HepG2 (cell line): Measurements from ENCODE around the gene AZU1. TPM values are rescaled to one million over a fixed set of nuclear protein-coding genes. Genes with fewer than 3 reads are reported as not detected.
A peak's percentile ranks its signal among the peaks of the same experiment; 100 is the strongest.

Source experiments
- AGO1 ChIP-seq: fragments of 200-400 bp; formaldehyde crosslinking; IDR thresholded peaks from 2 replicates; pipeline ENCODE4 v1.6.1; 2017; ENCODE audit warnings: mild to moderate bottlenecking, low read depth, low read length, moderate library complexity; ENCODE audit not compliant: poor library complexity, severe bottlenecking
- DRAP1 ChIP-seq: IDR thresholded peaks from 2 replicates; pipeline ENCODE4 v1.6.1; 2016; ENCODE audit warnings: missing genetic modification reagents, missing compliant biosample characterization
- GATA4 ChIP-seq: sonication (generic); IDR thresholded peaks from 2 replicates; pipeline ENCODE4 v1.6.1; 2016; ENCODE audit warnings: antibody characterized with exemption, low read depth, borderline replicate concordance
- KLF15 ChIP-seq: sonication (generic); formaldehyde crosslinking; IDR thresholded peaks from 2 replicates; pipeline ENCODE4 v1.8.1; 2023; ENCODE audit warnings: borderline replicate concordance, mild to moderate bottlenecking, inconsistent platforms, missing genetic modification reagents, mixed read lengths
- KMT2A ChIP-seq: sonication (generic); formaldehyde crosslinking; IDR thresholded peaks from 2 replicates; pipeline ENCODE4 v1.4.0; 2020; ENCODE audit warnings: missing genetic modification reagents
- ONECUT2 ChIP-seq: sonication (generic); formaldehyde crosslinking; IDR thresholded peaks from 2 replicates; pipeline ENCODE4 v1.4.0; 2020; ENCODE audit warnings: missing genetic modification reagents
- PHB2 ChIP-seq: fragments of 450-650 bp; IDR thresholded peaks from 2 replicates; pipeline ENCODE4 v1.6.1; 2018; ENCODE audit not compliant: partially characterized antibody
- SNAI1 ChIP-seq: sonication (generic); formaldehyde crosslinking; IDR thresholded peaks from 2 replicates; pipeline ENCODE4 v1.5.0; 2020; ENCODE audit warnings: mild to moderate bottlenecking, missing genetic modification reagents, borderline replicate concordance
- TAF1 ChIP-seq: sonication (generic); formaldehyde crosslinking; IDR thresholded peaks from 2 replicates; pipeline ENCODE4 v1.4.0; 2020; ENCODE audit warnings: missing genetic modification reagents
- ZBTB7B ChIP-seq: sonication (generic); formaldehyde crosslinking; IDR thresholded peaks from 2 replicates; pipeline ENCODE4 v1.4.0; 2020; ENCODE audit warnings: missing genetic modification reagents
- ZEB1 ChIP-seq: IDR thresholded peaks from 2 replicates; pipeline ENCODE4 v1.6.1; 2012; ENCODE audit warnings: mild to moderate bottlenecking, low read depth, inconsistent platforms; ENCODE audit not compliant: insufficient replicate concordance
- ZFP41 ChIP-seq: sonication (generic); formaldehyde crosslinking; IDR thresholded peaks from 2 replicates; pipeline ENCODE4 v1.4.0; 2020; ENCODE audit warnings: mild to moderate bottlenecking, missing genetic modification reagents, borderline replicate concordance
- ZKSCAN8 ChIP-seq: IDR thresholded peaks from 2 replicates; pipeline ENCODE4 v1.6.1; 2016; ENCODE audit warnings: borderline replicate concordance, missing genetic modification reagents, missing compliant biosample characterization
- ZNF253 ChIP-seq: sonication (generic); formaldehyde crosslinking; IDR thresholded peaks from 2 replicates; pipeline ENCODE4 v1.8.0; 2022; ENCODE audit warnings: mild to moderate bottlenecking, missing genetic modification reagents, borderline replicate concordance
- ZNF639 ChIP-seq: conservative IDR thresholded peaks from 2 replicates; pipeline ENCODE4 v1.6.1; 2018; ENCODE audit warnings: missing genetic modification reagents
- ZNF710 ChIP-seq: sonication (generic); formaldehyde crosslinking; IDR thresholded peaks from 2 replicates; pipeline ENCODE4 v1.5.0; 2020; ENCODE audit warnings: mild to moderate bottlenecking, missing genetic modification reagents, borderline replicate concordance
- ZNF777 ChIP-seq: sonication (generic); formaldehyde crosslinking; IDR thresholded peaks from 2 replicates; pipeline ENCODE4 v1.4.0; 2020; ENCODE audit warnings: missing genetic modification reagents
- ZNF878 ChIP-seq: sonication (generic); formaldehyde crosslinking; IDR thresholded peaks from 2 replicates; pipeline ENCODE4 v1.8.1; 2023; ENCODE audit warnings: mild to moderate bottlenecking, missing genetic modification reagents, moderate library complexity
- ZSCAN21 ChIP-seq: sonication (generic); formaldehyde crosslinking; IDR thresholded peaks from 2 replicates; pipeline ENCODE4 v1.8.0; 2022; ENCODE audit warnings: mild to moderate bottlenecking, missing genetic modification reagents, moderate library complexity, borderline replicate concordance
- polyA plus RNA-seq, 8 experiments: library from polyadenylated mRNA; depleted of rRNA in 3 of 8; stranded (reverse) in 7 of 8; unstranded in 1 of 8; fragments of >200 nt; fragmentation: Illumina TruSeq in 4 of 8; extraction: Trizol in 4 of 8; gene quantifications; 2 replicates each; pipeline versions ENCODE4 v1.2.1 to v1.2.3, GENCODE V29; 2011 to 2016; ENCODE audit warnings: low read depth in 4 of 8, missing spikeins in 1 of 8, mixed read lengths in 1 of 8; ENCODE audit not compliant: insufficient read depth in 1 of 8
- total RNA-seq, 5 experiments: library from RNA; depleted of rRNA; stranded (reverse); fragments of >200 nt; fragmentation: Illumina TruSeq; extraction: Trizol; gene quantifications; 2 replicates each; pipeline ENCODE4 v1.2.3, GENCODE V29; 2016; ENCODE audit warnings: low read depth in 1 of 5
- TF ChIP-seq, protein P1 (sequence below), 2 experiments: sonication (generic) in 1 of 2; formaldehyde crosslinking in 1 of 2; IDR thresholded peaks; 2 replicates each; pipeline versions ENCODE4 v1.5.1 to v1.6.1; 2011 to 2020; ENCODE audit warnings: borderline replicate concordance in 1 of 2, low read depth in 1 of 2, low read length in 1 of 2, mild to moderate bottlenecking in 1 of 2, missing genetic modification reagents in 1 of 2, moderate library complexity in 1 of 2
- TF ChIP-seq, protein P2 (sequence below): sonication (generic); formaldehyde crosslinking; IDR thresholded peaks from 2 replicates; pipeline ENCODE4 v1.8.0; 2022; ENCODE audit warnings: low read depth, missing genetic modification reagents

Gene AZU1
- total and polyA plus RNA-seq, 2 of the 13 experiments (the other 11 are each of a cell fraction or from before 2014, with no cell fraction given), result not detected

- TF ChIP-seq, protein P1, sequence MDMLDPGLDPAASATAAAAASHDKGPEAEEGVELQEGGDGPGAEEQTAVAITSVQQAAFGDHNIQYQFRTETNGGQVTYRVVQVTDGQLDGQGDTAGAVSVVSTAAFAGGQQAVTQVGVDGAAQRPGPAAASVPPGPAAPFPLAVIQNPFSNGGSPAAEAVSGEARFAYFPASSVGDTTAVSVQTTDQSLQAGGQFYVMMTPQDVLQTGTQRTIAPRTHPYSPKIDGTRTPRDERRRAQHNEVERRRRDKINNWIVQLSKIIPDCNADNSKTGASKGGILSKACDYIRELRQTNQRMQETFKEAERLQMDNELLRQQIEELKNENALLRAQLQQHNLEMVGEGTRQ (IDR thresholded peaks at IDR 0.05; ENCODE audit: low read depth, low read length), result no peak
- TF ChIP-seq, protein P1 (CRISPR knock-in tag; IDR thresholded peaks at IDR 0.05; ENCODE audit: borderline replicate concordance), result no peak
- TF ChIP-seq PHB2, result no peak
- TF ChIP-seq ZNF253 (CRISPR knock-in tag), result no peak
- peak; percentile 73 for TF ChIP-seq ZBTB7B
- TF ChIP-seq, protein P2, sequence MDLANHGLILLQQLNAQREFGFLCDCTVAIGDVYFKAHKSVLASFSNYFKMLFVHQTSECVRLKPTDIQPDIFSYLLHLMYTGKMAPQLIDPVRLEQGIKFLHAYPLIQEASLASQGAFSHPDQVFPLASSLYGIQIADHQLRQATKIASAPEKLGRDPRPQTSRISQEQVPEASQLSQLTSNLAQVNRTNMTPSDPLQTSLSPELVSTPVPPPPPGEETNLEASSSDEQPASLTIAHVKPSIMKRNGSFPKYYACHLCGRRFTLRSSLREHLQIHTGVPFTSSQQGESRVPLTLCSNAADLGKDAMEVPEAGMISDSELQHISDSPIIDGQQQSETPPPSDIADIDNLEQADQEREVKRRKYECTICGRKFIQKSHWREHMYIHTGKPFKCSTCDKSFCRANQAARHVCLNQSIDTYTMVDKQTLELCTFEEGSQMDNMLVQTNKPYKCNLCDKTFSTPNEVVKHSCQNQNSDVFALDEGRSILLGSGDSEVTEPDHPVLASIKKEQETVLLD (CRISPR knock-in tag), result no peak
- peak; percentile 57; the same call in 1 of the 2 replicates for TF ChIP-seq ONECUT2
- TF ChIP-seq ZFP41 (CRISPR knock-in tag), result no peak
- no peak for TF ChIP-seq GATA4
- no peak for TF ChIP-seq KLF15 (CRISPR knock-in tag)
- TF ChIP-seq ZEB1, result peak; percentile 46
- peak; percentile 40; the same call in 1 of the 2 replicates for TF ChIP-seq DRAP1 (CRISPR knock-in tag)
- 0 out of 2 replicates have a peak, but pooled peaks have one; percentile 33 for TF ChIP-seq KMT2A (CRISPR knock-in tag)
- no peak for TF ChIP-seq SNAI1 (CRISPR knock-in tag)
- no peak for TF ChIP-seq ZNF878 (CRISPR knock-in tag)
- TF ChIP-seq AGO1, result no peak
- no peak; the same call in 1 of the 2 replicates for TF ChIP-seq ZNF710 (CRISPR knock-in tag)
- peak; percentile 55; the same call in 1 of the 2 replicates for TF ChIP-seq TAF1 (CRISPR knock-in tag)
- peak; percentile 40; the same call in 1 of the 2 replicates for TF ChIP-seq ZKSCAN8 (CRISPR knock-in tag)
- peak; percentile 95 for TF ChIP-seq ZNF777 (CRISPR knock-in tag)
- TF ChIP-seq ZNF639 (CRISPR knock-in tag), result no peak; the same call in 1 of the 2 replicates
- no peak for TF ChIP-seq ZSCAN21
These were observed 45.3 kb upstream of the AZU1 start (continued) for GRCh38 chr19:782185-782877.
